Endothelial cell of umbilical vein (primary cell): ENCODE results near the gene MAP3K12. TPM values are rescaled to one million over a fixed set of nuclear protein-coding genes. Genes with fewer than 3 reads are reported as not detected.
"Not testable (repeated sequence)": the region's sequence is repeated elsewhere in the genome, so short reads cannot be mapped to it uniquely, and the experiment has no call there.

Source experiments
- Bru-seq: library from RNA; stranded (reverse); fragments of 400-500 nt; gene quantifications from one replicate; lab custom pipeline; 2021; lab: Mats Ljungman, UMichigan
- BruChase-seq, 2 experiments: library from RNA; stranded (reverse); fragments of 400-500 nt; gene quantifications; one replicate each; lab custom pipeline; 2021; lab: Mats Ljungman, UMichigan
- BruUV-seq: library from RNA; stranded (reverse); fragments of 400-500 nt; replicated peaks from 2 replicates; lab custom pipeline; 2021; lab: Mats Ljungman, UMichigan
- CTCF ChIA-PET: fragments of 300-600, 350-600 bp; sonication (Branson Sonifier 250); formaldehyde crosslinking; loops from one replicate; lab custom pipeline; 2021; ENCODE audit warnings: antibody characterized with exemption, inconsistent platforms; lab: Charles Lee
- POLR2A ChIA-PET: fragments of 300-600, 350-600 bp; sonication (Branson Sonifier 250); formaldehyde crosslinking; loops from one replicate; lab custom pipeline; 2021; ENCODE audit warnings: antibody characterized with exemption, inconsistent platforms; lab: Charles Lee
- DNase-seq: peaks from one replicate; pipeline ENCODE4 v3.0.0-alpha.2; 2011; ENCODE audit warnings: low read depth, low spot score
- FAIRE-seq: peaks from 2 replicates; lab custom pipeline; 2011; peaks lifted over from hg19 to GRCh38; lab: Jason Lieb, UNC
- H2AFZ ChIP-seq: 2 replicates; pipeline ENCODE4 v1.6.0; 2012; ENCODE audit warnings: low read depth, low read length, control low read depth, inconsistent platforms
- H3K27ac ChIP-seq: 2 replicates; pipeline ENCODE4 v1.5.1; 2011; ENCODE audit warnings: low read depth, mild to moderate bottlenecking, control low read depth, low read length, moderate library complexity; ENCODE audit not compliant: insufficient read depth
- H3K27me3 ChIP-seq, 2 experiments: 2 replicates each; pipeline versions ENCODE4 v1.6.0 to v1.6.1; 2011; ENCODE audit warnings: low read length in 2 of 2, mixed read lengths in 1 of 2; ENCODE audit not compliant: control insufficient read depth in 2 of 2, insufficient read depth in 2 of 2
- H3K36me3 ChIP-seq, 2 experiments: 2 replicates in 1 of 2; 3 replicates in 1 of 2; pipeline ENCODE4 v1.5.1; 2011; ENCODE audit warnings: low read length in 2 of 2, mild to moderate bottlenecking in 1 of 2, moderate library complexity in 1 of 2; ENCODE audit not compliant: control insufficient read depth in 2 of 2, insufficient read depth in 2 of 2; ENCODE audit errors: extremely low read depth in 1 of 2
- H3K4me1 ChIP-seq: 3 replicates; pipeline ENCODE4 v1.5.1; 2011; ENCODE audit warnings: mild to moderate bottlenecking, low read length; ENCODE audit not compliant: control insufficient read depth, insufficient read depth; ENCODE audit errors: extremely low read depth
- H3K4me2 ChIP-seq: 2 replicates; pipeline ENCODE4 v1.6.1; 2011; ENCODE audit warnings: low read length, control low read depth, mixed read lengths; ENCODE audit not compliant: insufficient read depth
- H3K4me3 ChIP-seq, 3 experiments: fragments of 200-600 bp in 1 of 3; sonication (generic), shearing (Covaris generic) in 1 of 3; replicated peaks in 1 of 3; 2 replicates each; pipeline ENCODE4 v1.5.1; 2011 to 2016; ENCODE audit warnings: control low read depth in 3 of 3, low read length in 3 of 3, mild to moderate bottlenecking in 2 of 3, inconsistent platforms in 1 of 3, low read depth in 1 of 3, moderate library complexity in 1 of 3; ENCODE audit not compliant: insufficient read depth in 1 of 3
- H3K79me2 ChIP-seq: 2 replicates; pipeline ENCODE4 v1.6.0; 2012; ENCODE audit warnings: low read length, inconsistent platforms; ENCODE audit not compliant: control insufficient read depth, insufficient read depth
- H3K9ac ChIP-seq: replicated peaks from 2 replicates; pipeline ENCODE3; 2011; ENCODE audit warnings: low read length, control low read depth; ENCODE audit not compliant: insufficient read depth; ENCODE audit errors: extremely low read depth
- H3K9me1 ChIP-seq: replicated peaks from 3 replicates; pipeline ENCODE4 v1.6.0; 2011; ENCODE audit warnings: mild to moderate bottlenecking, low read length; ENCODE audit not compliant: control insufficient read depth, insufficient read depth; ENCODE audit errors: extremely low read depth
- H3K9me3 ChIP-seq: replicated peaks from 2 replicates; pipeline ENCODE4 v1.5.1; 2012; ENCODE audit warnings: low read length, inconsistent platforms; ENCODE audit not compliant: control insufficient read depth, insufficient read depth
- H4K20me1 ChIP-seq: replicated peaks from 2 replicates; pipeline ENCODE3; 2011; ENCODE audit warnings: mild to moderate bottlenecking, low read length; ENCODE audit not compliant: control insufficient read depth, insufficient read depth; ENCODE audit errors: extremely low read depth
- JUN ChIP-seq: IDR thresholded peaks from 2 replicates; pipeline ENCODE4 v1.6.1; 2011; ENCODE audit warnings: borderline replicate concordance, low read depth; ENCODE audit not compliant: insufficient read length, insufficient read depth
- MYC ChIP-seq: IDR thresholded peaks from one replicate; pipeline ENCODE4 v1.6.1; 2011; ENCODE audit warnings: mild to moderate bottlenecking, low read depth, low read length
- POLR2AphosphoS5 ChIP-seq: IDR thresholded peaks from 2 replicates; pipeline ENCODE4 v1.6.1; 2012; ENCODE audit warnings: low read depth, mild to moderate bottlenecking, control low read depth, low read length, moderate library complexity; ENCODE audit not compliant: insufficient read depth
- dilution Hi-C: fragments of 300-500 bp; cut with MboI; formaldehyde crosslinking; loops from one replicate; pipeline ENCODE4 v1.15.0; 2019; ENCODE audit warnings: low sequenced_read_pairs; ENCODE audit not compliant: extremely low pct_ligation_motif_present
- intact Hi-C: fragments of 100-400 bp; cut with micrococcal nuclease; formaldehyde crosslinking; loops from one replicate; pipeline ENCODE4 v1.10.0; 2022
- long read RNA-seq: library from polyadenylated mRNA; stranded (forward); transcript quantifications from one replicate; pipeline ENCODE4 v2.0.0, GENCODE V29; 2021
- polyA minus RNA-seq, 3 experiments: library from RNA; depleted of rRNA, polyadenylated mRNA; stranded (reverse); fragments of >200 nt; gene quantifications; 1 replicate in 1 of 3; 2 replicates in 2 of 3; pipeline ENCODE4 v1.2.3, GENCODE V29; 2011
- polyA plus RNA-seq, 4 experiments: library from polyadenylated mRNA; depleted of rRNA in 3 of 4; stranded (reverse) in 3 of 4; unstranded in 1 of 4; fragments of >200 nt; gene quantifications; 2 replicates each; pipeline versions ENCODE4 v1.2.1 to v1.2.3, GENCODE V29; 2011 to 2012; ENCODE audit warnings: missing spikeins in 1 of 4
- total RNA-seq: library from RNA; stranded (reverse); gene quantifications from 2 replicates; pipeline ENCODE4 v1.2.3, GENCODE V29; 2021

Gene MAP3K12
- total RNA-seq (29.3 and 33.3 TPM in 2 replicates), polyA plus RNA-seq (66.2 and 69.2 TPM in 2 replicates), polyA minus RNA-seq (49.6 and 53.5 TPM in 2 replicates), Bru-seq, nascent RNA (percentile 55 among the genes with signal in this experiment), BruChase-seq, experiment 1, labeled RNA remaining after a 6-hour chase (percentile 68 among the genes with signal in this experiment), BruChase-seq, experiment 2, labeled RNA remaining after a 2-hour chase (percentile 67 among the genes with signal in this experiment)
- 28.2 and 33.4 TPM in 2 replicates for polyA plus RNA-seq (2011; cell fraction: cytosol; rRNA removed)
- polyA plus RNA-seq (2011; cell fraction: nucleus; rRNA removed): 281 and 407 TPM in 2 replicates
- 35.4 and 59.5 TPM in 2 replicates for polyA plus RNA-seq (2012)
- polyA minus RNA-seq (2011; cell fraction: cytosol; rRNA and poly(A)+ RNA removed): 1.2 TPM
- 55.7 and 57.8 TPM in 2 replicates for polyA minus RNA-seq (2011; cell fraction: nucleus; rRNA and poly(A)+ RNA removed)
- long read RNA-seq, partial matches to known transcripts: 10 of 43 reads
- long read RNA-seq, other reads (novel, unspliced or antisense): 29 of 43 reads

DNA sequence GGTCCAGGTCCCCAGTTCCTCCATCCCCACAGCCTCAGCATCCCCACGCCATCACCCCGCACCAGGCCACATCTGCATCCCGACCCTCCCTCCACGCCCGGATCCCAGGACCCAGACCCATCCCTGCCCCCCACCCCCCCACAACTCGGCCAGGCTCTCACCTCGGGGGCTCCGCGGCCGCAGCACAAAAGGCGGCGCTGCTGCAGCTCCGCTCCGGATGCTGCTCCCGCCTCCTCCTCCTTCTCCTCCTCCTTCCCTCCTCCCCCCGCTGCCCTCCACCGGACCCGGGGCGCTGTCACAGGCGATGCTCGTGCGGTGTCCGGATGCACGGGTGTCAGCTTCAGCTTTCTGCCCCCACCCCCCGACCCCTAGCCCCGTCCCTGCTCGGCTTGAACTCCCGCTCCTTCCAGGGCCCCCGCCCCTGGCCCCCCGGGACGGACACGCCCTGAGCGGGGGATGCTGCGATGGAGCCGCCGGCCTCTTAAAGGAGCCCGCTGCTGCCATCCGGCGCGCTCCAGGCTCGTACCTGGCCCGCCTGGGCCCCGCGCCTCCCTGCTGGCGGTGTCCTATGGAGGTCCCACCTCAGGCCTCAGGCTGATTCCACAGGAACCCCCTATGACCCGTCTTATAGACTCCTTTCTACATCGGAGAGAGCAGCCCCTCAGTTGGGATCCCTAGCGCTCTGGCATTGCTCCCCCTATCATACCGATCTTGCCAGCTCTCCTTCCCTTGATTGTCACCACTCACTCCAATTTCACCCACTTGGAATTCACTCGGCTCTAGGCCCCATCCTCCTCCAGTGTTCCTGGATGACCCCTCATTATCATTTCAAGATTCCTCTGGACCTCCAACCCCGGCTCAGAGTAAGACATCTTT lies at the start of gene MAP3K12:
TSS of gene MAP3K12 (minus strand) at position 193 of the 876 bp plus-strand sequence. CDS start 12,067 bp downstream, outside the sequence.
- H3K4me1 ChIP-seq: peaks cover 32% of the 10 kb centered on the region
- peak within 1 kb of the TSS; percentile 19 for H3K27ac ChIP-seq
- H3K9me3 ChIP-seq: no peaks in the 10 kb centered on the region
- peak within 1 kb of the TSS; percentile 57 for H2AFZ ChIP-seq
- DNase-seq (peak; percentile 46), FAIRE-seq (peak; percentile 74)
- peak within 1 kb of the TSS; percentile 44 to 52 (median 51) for H3K4me3 ChIP-seq
- H3K36me3 ChIP-seq: peaks cover 0 to 2% of the 10 kb centered on the region in 2 experiments
- ChIA-PET CTCF (interaction anchor here (0.6 to 2.5 kb wide), 8 partner anchors 9 to 1314 kb away, joined by 3 to 9 read pairs (median 4); no protein-coding TSS in a partner anchor), POLR2A (no interaction called here)
- dilution Hi-C loops (no loop called here), intact Hi-C loops (loop anchor here (2.0 to 5.0 kb wide), 2 partner anchors 47 to 277 kb away; partner anchors contain the start of gene PCBP2)
- H3K9ac ChIP-seq: peak within 1 kb of the TSS; percentile 49
- H3K4me2 ChIP-seq: peak within 1 kb of the TSS; percentile 56
- H3K9me1 ChIP-seq: no peaks in the 10 kb centered on the region
- H4K20me1 ChIP-seq: no peaks in the 10 kb centered on the region
- TF ChIP-seq JUN: no peak
- no peak for TF ChIP-seq POLR2AphosphoS5
- no peak for TF ChIP-seq MYC
- BruUV-seq: no TSS peak
- H3K27me3 ChIP-seq: no peaks in the 10 kb centered on the region
- peaks cover 15% of the 10 kb centered on the region for H3K79me2 ChIP-seq

GRCh38 chr12:53548354-53548753 lies 49.1 kb upstream of the MAP3K12 start:
- H3K4me2 ChIP-seq, DNase-seq, H3K79me2 ChIP-seq, dilution Hi-C loops, H3K9me1 ChIP-seq, H4K20me1 ChIP-seq, FAIRE-seq, BruUV-seq, H3K9ac ChIP-seq, H3K27me3 ChIP-seq, H3K4me3 ChIP-seq, H3K27ac ChIP-seq, H2AFZ ChIP-seq, H3K9me3 ChIP-seq, H3K4me1 ChIP-seq, intact Hi-C loops: not testable (repeated sequence)
- POLR2A ChIA-PET: interaction anchor here (1.1 kb wide), 1 partner anchor 69 kb away, joined by 6 read pairs; no protein-coding TSS in a partner anchor
- peaks cover 12% of the 10 kb centered on the region in 2 experiments for H3K36me3 ChIP-seq
- CTCF ChIA-PET: interaction anchor here (0.7 to 1.0 kb wide), 3 partner anchors 24 to 129 kb away, joined by 3 to 4 read pairs (median 4); partner anchors contain the start of gene ATP5MC2
